Left renal pelvis (tissue), 4 donors: ENCODE results near the gene SMARCC2. TPM values are rescaled to one million over a fixed set of nuclear protein-coding genes. Genes with fewer than 3 reads are reported as not detected.
"Not testable (repeated sequence)": the region's sequence is repeated elsewhere in the genome, so short reads cannot be mapped to it uniquely, and the experiment has no call there.

Experiments
- DNase-seq, 4 donors: peaks; one replicate each; pipeline ENCODE4 v3.0.0-alpha.2; 2013; ENCODE audit warnings: low read depth in 4 of 4, low spot score in 3 of 4
- polyA plus RNA-seq, 4 donors: library from polyadenylated mRNA; unstranded; fragments of 120-200 nt; gene quantifications; one replicate each; pipeline ENCODE4 v1.2.1, GENCODE V29; 2013; ENCODE audit not compliant: insufficient read length in 4 of 4

The SMARCC2 gene
- polyA plus RNA-seq, 4 donors = 106 to 137 (median 129) TPM

DNA sequence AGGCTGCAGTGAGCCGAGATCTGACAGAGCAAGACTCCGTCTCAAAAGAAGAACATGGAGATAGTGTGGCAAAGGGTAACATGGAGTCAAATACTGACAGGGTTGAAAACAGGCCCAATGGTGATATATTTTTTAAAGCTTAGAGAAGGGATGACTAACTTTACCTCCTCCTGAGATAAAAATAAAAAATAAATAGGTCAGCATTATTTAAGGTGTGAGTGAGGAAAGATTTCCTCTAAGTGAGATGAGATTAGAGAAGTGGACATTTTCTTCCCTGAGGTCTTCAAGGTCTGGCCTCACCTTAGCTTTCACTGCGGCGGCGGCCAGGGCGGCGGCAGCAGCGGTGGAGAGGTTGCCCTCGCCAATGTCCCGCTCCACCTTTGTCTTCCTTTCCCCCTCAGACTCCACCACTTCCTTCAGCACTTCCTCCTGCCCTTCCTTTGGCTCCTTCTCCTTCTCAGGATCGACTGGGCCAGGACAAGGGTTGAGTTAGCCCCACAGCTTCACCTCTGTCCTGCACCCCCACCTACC lies 20.0 kb downstream of the SMARCC2 start:
- DNase-seq = no peak

- no peak for DNase-seq
These were observed 23.9 kb downstream of the SMARCC2 start for GRCh38 chr12:56165369-56165768.

- DNase-seq = no peak
These were observed 24.9 kb downstream of the SMARCC2 start for GRCh38 chr12:56164345-56164729.

DNA sequence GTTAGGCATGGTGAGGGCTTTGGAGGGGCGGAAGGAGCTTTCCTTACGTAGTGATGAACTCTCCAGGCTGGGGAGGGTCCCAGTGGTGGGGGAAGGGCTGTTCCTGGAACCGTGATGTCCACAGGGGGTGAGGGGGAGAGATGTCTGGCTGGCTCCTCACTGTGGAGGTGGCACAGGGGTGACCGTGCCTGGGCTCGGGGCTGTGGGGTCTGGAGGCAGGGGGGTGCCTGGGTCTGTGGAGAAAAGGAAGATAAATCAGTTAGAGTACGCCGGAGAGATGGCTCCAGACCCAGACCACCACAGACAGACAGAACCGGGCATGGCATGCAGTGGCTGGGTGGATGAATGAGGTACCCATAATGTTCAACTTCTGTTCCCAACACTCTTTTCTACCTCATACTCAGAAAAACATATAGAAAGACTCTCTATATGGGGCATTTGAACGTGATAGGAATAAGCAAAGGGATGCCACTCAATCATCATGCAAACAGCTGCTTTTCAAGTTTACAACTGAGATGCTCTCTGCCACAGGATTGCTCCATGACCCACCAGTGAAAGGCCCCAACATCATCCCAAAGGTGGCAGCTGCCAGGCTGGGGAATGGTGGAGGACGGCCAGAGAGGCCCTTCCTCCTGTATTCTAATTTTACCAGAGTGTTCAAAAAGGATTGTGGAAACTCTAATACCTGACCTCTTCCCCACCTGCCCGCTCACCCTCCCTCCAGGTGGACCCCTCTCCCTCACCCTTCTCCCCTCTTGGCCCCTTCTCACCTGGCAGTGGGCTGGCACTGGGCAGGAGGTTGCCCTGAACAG lies 25.5 kb downstream of the SMARCC2 start:
- no peak for DNase-seq

DNA sequence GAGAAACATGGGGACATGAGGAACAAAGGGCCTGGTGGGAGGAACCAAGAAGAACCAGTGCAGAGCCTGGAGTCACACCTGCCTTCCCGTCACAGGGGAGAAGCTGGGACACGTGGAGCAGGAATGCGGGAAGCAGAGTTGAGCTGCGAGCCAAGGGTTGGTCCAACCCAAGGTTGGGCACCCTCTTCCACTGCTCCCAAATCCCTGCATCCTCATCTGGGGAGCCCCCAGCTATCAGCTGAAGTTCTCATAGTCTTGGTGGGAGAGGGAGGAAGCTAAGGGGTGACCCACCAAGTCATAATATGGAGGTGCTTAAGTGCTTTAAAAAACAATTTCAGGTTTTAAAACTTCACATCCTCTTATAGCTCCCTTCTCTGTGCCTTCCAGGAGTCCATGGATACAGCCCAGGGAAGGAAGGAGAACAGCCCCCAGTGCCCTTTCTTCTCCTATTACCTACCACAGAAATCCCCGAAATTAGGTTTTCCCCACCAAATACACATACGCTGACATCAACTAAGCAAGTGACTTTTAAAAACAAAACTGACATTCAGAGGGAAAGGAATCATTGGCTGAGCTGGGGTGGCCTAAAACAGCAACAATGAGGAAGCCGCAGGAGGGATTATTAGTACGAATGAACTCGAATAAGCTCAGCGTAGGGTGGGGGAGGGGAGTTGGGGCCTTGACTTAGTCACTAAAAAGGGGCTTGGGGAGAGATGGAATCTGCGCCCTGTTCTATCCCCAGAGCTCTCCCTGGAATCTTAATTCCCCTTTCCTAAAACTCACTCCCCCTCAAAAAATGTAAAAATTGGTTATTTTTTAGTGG lies 26.6 kb downstream of the SMARCC2 start:
- no peak for DNase-seq

- DNase-seq = no peak
These were observed 27.5 kb downstream of the SMARCC2 start for GRCh38 chr12:56161690-56162351.

DNA sequence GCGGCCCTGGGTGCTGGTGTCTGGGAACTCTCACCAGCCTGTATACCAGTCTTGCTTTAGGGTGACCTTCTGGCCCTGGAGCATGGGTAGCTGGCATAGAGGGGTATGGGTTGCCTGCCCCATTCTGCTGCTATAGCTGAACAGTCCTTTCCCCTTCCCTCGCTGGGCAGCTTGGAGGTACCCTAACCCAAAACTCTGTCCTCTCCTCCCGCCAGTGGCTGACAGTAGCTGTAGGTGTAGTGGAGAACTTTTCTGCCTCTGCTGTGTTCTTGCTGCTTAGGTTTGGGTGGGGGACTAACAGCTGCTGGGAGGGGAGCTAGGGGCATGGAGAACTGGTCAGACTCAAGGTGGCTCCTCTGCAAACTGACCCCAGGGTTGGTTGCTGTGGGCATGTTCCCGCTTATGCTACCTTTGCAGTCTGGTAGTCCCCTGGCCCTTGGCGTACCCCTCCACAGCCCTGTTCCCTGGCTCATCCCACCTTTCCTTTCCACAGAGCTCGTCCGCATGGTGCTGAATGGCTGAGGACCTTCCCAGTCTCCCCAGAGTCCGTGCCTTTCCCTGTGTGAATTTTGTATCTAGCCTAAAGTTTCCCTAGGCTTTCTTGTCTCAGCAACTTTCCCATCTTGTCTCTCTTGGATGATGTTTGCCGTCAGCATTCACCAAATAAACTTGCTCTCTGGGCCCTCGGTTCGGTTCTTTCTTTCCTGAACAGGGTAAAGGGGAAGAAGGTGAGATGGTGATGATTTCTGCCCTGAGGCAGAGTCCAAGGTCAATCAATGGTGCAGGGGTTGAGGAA lies 28.2 kb downstream of the SMARCC2 start:
- DNase-seq = no peak

GRCh38 chr12:56160193-56160763 lies 29.0 kb downstream of the SMARCC2 start:
- no peak for DNase-seq

DNA sequence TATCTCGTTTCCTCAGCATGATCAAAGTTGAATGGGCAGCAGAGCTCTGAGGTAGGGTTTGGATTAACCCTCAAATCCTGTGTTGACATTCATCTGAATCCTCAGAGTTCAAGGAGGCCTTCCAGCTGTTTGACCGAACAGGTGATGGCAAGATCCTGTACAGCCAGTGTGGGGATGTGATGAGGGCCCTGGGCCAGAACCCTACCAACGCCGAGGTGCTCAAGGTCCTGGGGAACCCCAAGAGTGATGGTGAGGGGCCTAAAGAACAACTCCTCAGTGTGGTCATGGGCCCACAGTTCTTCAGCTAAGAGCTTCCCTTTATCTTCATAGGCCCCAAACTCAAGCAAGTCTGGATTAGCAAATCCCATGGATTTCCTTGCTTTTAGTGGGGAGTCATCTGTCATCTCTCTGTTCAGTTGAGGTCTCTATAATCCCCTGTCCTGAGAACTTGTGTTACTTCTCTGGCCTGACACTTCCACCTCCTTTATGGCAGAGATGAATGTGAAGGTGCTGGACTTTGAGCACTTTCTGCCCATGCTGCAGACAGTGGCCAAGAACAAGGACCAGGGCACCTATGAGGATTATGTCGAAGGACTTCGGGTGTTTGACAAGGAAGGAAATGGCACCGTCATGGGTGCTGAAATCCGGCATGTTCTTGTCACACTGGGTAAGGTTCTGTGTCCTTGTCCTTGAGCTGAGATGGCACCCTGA lies 29.6 kb downstream of the SMARCC2 start:
- no peak for DNase-seq

DNA sequence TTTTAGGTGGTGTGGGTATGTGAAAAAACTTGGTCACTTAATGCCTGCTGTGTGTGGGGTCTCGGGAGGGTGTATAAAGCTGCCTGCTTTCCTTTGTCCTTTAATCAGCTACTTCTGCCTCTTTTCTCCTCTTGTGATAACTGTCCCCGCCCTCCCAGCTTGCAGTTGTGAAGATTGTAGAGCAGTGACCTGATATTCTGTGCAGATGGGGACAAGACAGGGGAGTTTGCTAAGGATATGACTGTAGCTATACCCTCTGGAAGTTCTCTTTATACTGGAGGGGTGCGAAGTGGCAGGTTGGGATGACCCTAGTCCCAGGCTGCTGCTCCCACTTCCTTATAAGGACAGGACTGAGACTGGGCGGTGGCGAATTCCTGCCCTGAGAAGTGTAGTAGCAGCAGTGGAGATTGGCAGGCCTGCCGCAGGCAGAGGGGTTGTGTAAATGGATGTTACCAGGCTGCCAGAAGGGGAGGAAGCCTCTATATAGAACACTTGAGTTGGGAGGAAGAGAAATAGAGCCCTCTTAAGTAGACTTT lies 30.3 kb downstream of the SMARCC2 start:
- DNase-seq = peak in 2 of 4 donors; percentile 38 to 41

DNA sequence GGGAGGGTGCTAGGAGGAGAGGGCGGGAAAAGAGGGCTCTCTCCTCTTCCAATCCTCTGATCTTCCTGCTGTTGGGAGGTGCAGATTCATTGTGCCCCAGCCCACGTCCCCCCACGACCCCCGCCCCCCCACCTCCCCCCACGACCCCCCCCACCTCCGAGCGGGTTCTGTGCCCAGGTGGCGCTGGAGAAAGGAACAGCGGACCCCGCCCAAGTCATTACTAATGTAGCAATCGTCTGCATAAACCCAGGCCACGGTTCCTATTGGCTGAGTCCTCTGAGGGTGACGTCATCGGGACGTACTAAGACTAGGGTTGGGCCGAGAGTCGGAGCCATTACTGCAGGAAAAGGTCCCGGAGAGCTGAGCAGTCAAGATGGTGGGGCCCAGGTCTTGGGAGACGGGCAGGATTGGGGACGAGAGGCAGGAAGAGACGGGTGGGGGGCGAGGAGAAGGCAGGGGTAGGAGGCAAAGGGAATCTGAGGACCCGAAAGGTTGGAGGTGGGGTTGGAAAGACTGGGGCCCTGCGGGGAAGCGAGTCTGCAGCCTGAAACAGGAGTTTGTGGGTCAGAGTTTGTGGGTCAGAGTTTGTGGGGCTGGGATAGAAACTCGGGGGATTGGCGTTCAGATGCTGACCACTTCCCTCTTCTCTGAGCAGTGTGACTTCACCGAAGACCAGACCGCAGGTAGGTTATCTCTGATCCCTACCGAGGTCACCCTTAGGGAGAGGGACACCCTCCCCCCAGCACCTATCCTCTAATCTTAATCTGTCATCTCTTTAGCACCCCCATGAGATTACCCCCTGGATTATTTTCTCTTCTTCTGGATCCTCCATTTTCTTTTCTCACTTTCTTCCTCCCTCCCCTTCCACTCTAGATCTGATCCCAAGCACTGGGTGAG lies 31.0 kb downstream of the SMARCC2 start, which contains the start of gene MYL6:
Gene MYL6, plus strand, starts transcription at position 331 of the 897 bp plus-strand sequence. Its CDS starts 43 bp downstream, at position 374.
- DNase-seq = peak; percentile 95 to 98 (median 96)

DNA sequence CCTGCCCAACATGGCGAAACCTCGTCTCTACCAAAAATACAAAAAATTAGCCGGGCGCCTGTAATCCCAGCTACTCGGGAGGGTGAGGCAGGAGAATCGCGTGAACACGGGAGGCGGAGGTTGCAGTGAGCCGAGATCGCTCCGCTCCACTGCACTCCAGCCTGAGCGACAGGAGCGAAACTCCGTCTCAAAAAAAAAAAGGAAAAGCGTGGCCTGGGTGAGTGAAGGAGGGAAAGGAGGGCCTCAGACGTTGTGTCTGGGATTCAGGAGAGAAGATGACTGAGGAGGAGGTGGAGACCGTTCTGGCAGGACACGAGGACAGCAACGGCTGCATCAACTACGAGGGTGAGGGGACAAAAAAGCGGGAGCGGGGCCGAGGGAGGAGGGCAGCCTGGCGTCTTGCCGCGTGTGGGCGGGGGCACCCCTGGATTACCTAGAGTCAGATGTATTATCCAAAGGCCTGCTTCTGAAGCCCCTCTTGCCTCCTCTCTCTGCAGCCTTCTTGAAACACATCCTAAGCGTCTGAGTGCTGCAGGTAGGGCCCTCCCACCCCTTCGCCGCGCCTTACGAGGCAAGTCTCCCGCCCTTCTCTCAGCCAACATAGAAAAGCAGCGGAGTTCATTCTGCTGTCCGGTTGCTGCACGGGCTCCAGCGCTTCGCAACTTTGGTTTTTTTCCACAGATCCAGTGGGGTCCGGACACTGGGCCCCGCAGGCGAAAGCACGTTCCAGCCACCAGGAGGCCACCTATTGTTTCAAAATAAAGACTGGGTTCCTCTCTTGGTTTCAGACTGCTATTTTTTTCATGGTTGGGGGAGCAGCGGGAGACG lies 31.9 kb downstream of the SMARCC2 start:
- peak; percentile 72 to 86 (median 80) for DNase-seq

- not testable (repeated sequence) for DNase-seq
These were observed 32.7 kb downstream of the SMARCC2 start for GRCh38 chr12:56156464-56157200.

- no peak for DNase-seq
These were observed 33.9 kb downstream of the SMARCC2 start for GRCh38 chr12:56155256-56155845.

DNA sequence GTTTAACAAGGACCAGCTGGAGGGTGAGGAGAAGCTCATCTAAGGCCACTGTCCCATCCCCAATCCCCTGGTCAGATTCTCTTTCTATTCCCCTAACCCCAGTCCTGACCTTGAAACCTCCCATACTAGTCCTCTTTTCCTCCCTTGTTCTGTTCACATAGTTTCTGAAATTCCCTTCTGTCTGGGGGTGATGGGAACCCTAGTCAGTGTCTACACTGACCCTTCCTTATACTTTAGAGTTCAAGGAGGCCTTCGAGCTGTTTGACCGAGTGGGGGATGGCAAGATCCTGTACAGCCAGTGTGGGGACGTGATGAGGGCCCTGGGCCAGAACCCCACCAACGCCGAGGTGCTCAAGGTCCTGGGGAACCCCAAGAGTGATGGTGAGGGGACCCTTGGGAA lies 34.5 kb downstream of the SMARCC2 start:
- no peak for DNase-seq

- DNase-seq = no peak
These were observed 35.0 kb downstream of the SMARCC2 start for GRCh38 chr12:56154246-56154771.
